OCI-LY7 (cell line): ENCODE data around the gene BBOX1. TPM values are rescaled to one million over a fixed set of nuclear protein-coding genes. Genes with fewer than 3 reads are reported as not detected.

ENCODE experiments used
- BruUV-seq: library from RNA; stranded (reverse); fragments of 400-500 nt; replicated peaks from 2 replicates; lab custom pipeline; 2021; lab: Mats Ljungman, UMichigan
- CTCF ChIA-PET: fragments of 300-600 bp; sonication (Branson Sonifier 250); formaldehyde crosslinking; loops from one replicate; lab custom pipeline; 2022; ENCODE audit warnings: antibody characterized with exemption; ENCODE audit not compliant: unreplicated experiment; lab: Charles Lee
- POLR2A ChIA-PET: fragments of 300-600 bp; sonication (Branson Sonifier 250); formaldehyde crosslinking; loops from one replicate; lab custom pipeline; 2022; ENCODE audit warnings: antibody characterized with exemption; lab: Charles Lee
- DNase-seq: peaks from one replicate; pipeline ENCODE4 v3.0.0-alpha.2; 2015; ENCODE audit warnings: low spot score
- H2AFZ ChIP-seq: fragments of 200-600 bp; sonication (generic), shearing (Covaris generic); 2 replicates; pipeline ENCODE4 v1.6.1; 2014; ENCODE audit warnings: mild to moderate bottlenecking, antibody characterized with exemption, low read length, moderate library complexity
- H3K27ac ChIP-seq: fragments of 200-600 bp; sonication (generic); 2 replicates; pipeline ENCODE4 v1.5.1; 2014; ENCODE audit warnings: mixed run types, low read depth, mild to moderate bottlenecking, moderate library complexity, low read length, inconsistent platforms; ENCODE audit not compliant: poor library complexity, severe bottlenecking
- H3K36me3 ChIP-seq: fragments of 200-600 bp; sonication (generic); 2 replicates; pipeline ENCODE4 v1.6.1; 2014; ENCODE audit warnings: mild to moderate bottlenecking, antibody characterized with exemption, low read length, moderate library complexity, mixed read lengths; ENCODE audit not compliant: insufficient read depth
- H3K4me1 ChIP-seq: fragments of 200-600 bp; sonication (generic); 2 replicates; pipeline ENCODE4 v1.5.1; 2014; ENCODE audit warnings: mild to moderate bottlenecking, low read length; ENCODE audit not compliant: insufficient read depth, poor library complexity, severe bottlenecking
- H3K4me2 ChIP-seq: fragments of 200-600 bp; sonication (generic); 2 replicates; pipeline ENCODE4 v1.6.1; 2014; ENCODE audit warnings: mild to moderate bottlenecking, low read length
- H3K4me3 ChIP-seq: fragments of 200-600 bp; sonication (generic); 2 replicates; pipeline ENCODE4 v1.5.1; 2014; ENCODE audit warnings: mild to moderate bottlenecking, low read depth, low read length; ENCODE audit not compliant: poor library complexity, severe bottlenecking
- H3K79me2 ChIP-seq: fragments of 200-600 bp; sonication (generic); 2 replicates; pipeline ENCODE4 v1.6.1; 2016; ENCODE audit warnings: low read depth, mild to moderate bottlenecking, low read length, moderate library complexity, mixed read lengths; ENCODE audit not compliant: insufficient read depth
- H3K9me2 ChIP-seq: fragments of 200-600 bp; sonication (generic); 2 replicates; pipeline ENCODE4 v1.6.1; 2016; ENCODE audit warnings: mild to moderate bottlenecking, low read length, mixed read lengths; ENCODE audit not compliant: insufficient read depth
- H3K9me3 ChIP-seq: fragments of 200-600 bp; sonication (generic); 2 replicates; pipeline ENCODE4 v1.6.1; 2014; ENCODE audit warnings: mild to moderate bottlenecking, mixed run types, low read length, mixed read lengths
- H4K20me1 ChIP-seq: fragments of 200-600 bp; sonication (generic); 2 replicates; pipeline ENCODE4 v1.6.1; 2014; ENCODE audit warnings: mild to moderate bottlenecking, antibody characterized with exemption, low read length, moderate library complexity, mixed read lengths; ENCODE audit not compliant: insufficient read depth
- CTCF ChIP-seq: fragments of 200-600 bp; sonication (generic); conservative IDR thresholded peaks from 2 replicates; pipeline ENCODE4 v1.5.1; 2014; ENCODE audit warnings: mild to moderate bottlenecking, antibody characterized with exemption, low read length, moderate library complexity, mixed read lengths
- EZH2phosphoT487 ChIP-seq: fragments of 200-600 bp; sonication (generic); IDR thresholded peaks from 2 replicates; pipeline ENCODE4 v1.6.1; 2018; ENCODE audit warnings: low read depth, borderline replicate concordance, mild to moderate bottlenecking, mixed run types, antibody characterized with exemption, low read length, moderate library complexity, mixed read lengths
- intact Hi-C: fragments of 100-400 bp; cut with micrococcal nuclease; formaldehyde crosslinking; loops from one replicate; pipeline ENCODE4 v1.10.0; 2022; ENCODE audit not compliant: unreplicated experiment
- total RNA-seq, 2 experiments: library from RNA; depleted of rRNA in 1 of 2; stranded (reverse); fragments of >200 nt in 1 of 2; shearing (Covaris generic) in 1 of 2; gene quantifications; 2 replicates each; pipeline ENCODE4 v1.2.3, GENCODE V29; 2014 to 2022

BBOX1 gene
- total RNA-seq, 2 experiments from 2014 or later, result not detected

GRCh38 chr11:27046956-27047355 lies 6.3 kb downstream of the BBOX1 start:
- H2AFZ ChIP-seq, result no peak overlapping the region
- TF ChIP-seq EZH2phosphoT487 (no peak), CTCF (no peak)
- no peaks in the 10 kb centered on the region for H4K20me1 ChIP-seq
- DNase-seq, result no peak
- CTCF ChIA-PET, result no interaction called here
- no peaks in the 10 kb centered on the region; the same call in 1 of the 2 replicates for H3K9me2 ChIP-seq
- POLR2A ChIA-PET, result interaction anchor here (0.6 to 1.6 kb wide), 2 partner anchors 21 to 327 kb away, joined by 5 to 7 read pairs; no protein-coding TSS in a partner anchor
- H3K36me3 ChIP-seq, result no peaks in the 10 kb centered on the region
- no peaks in the 10 kb centered on the region for H3K4me1 ChIP-seq
- H3K4me2 ChIP-seq, result no peak overlapping the region
- peaks cover 18% of the 10 kb centered on the region; the same call in 1 of the 2 replicates for H3K9me3 ChIP-seq
- H3K4me3 ChIP-seq, result no peak overlapping the region
- no TSS peak for BruUV-seq
- no peak overlapping the region for H3K27ac ChIP-seq
- intact Hi-C loops, result no loop called here
- no peaks in the 10 kb centered on the region for H3K79me2 ChIP-seq

GRCh38 chr11:27052668-27053067 lies 12.1 kb downstream of the BBOX1 start:
- Histone ChIP-seq H3K36me3 (no peaks in the 10 kb centered on the region), H3K4me3 (no peak overlapping the region), H3K79me2 (no peaks in the 10 kb centered on the region), H3K9me2 (no peaks in the 10 kb centered on the region), H3K4me1 (no peaks in the 10 kb centered on the region), H2AFZ (no peak overlapping the region), H4K20me1 (no peaks in the 10 kb centered on the region), H3K4me2 (no peak overlapping the region), H3K27ac (no peak overlapping the region), H3K9me3 (peaks cover 20% of the 10 kb centered on the region; the same call in 1 of the 2 replicates)
- no TSS peak for BruUV-seq
- no peak for TF ChIP-seq EZH2phosphoT487
- no peak for TF ChIP-seq CTCF
- ChIA-PET POLR2A (interaction anchor here (0.5 kb wide), 1 partner anchor 215 kb away, joined by 3 read pairs; no protein-coding TSS in a partner anchor), CTCF (no interaction called here)
- DNase-seq, result no peak
- intact Hi-C loops, result no loop called here

- no peak for TF ChIP-seq EZH2phosphoT487
- TF ChIP-seq CTCF, result no peak
- no peaks in the 10 kb centered on the region for H3K9me2 ChIP-seq
- POLR2A ChIA-PET, result interaction anchor here (0.5 to 1.2 kb wide), 2 partner anchors 57 to 187 kb away, joined by 3 read pairs; no protein-coding TSS in a partner anchor
- H3K36me3 ChIP-seq, result no peaks in the 10 kb centered on the region
- BruUV-seq, result no TSS peak
- CTCF ChIA-PET, result no interaction called here
- no peak overlapping the region for H3K4me2 ChIP-seq
- H2AFZ ChIP-seq, result no peak overlapping the region
- no peak overlapping the region for H3K4me3 ChIP-seq
- intact Hi-C loops, result no loop called here
- H3K4me1 ChIP-seq, result no peaks in the 10 kb centered on the region
- H4K20me1 ChIP-seq, result no peaks in the 10 kb centered on the region
- H3K9me3 ChIP-seq, result 0 out of 2 replicates have a peak, but pooled peaks cover 15% of the 10 kb centered on the region
- no peaks in the 10 kb centered on the region for H3K79me2 ChIP-seq
- no peak for DNase-seq
- H3K27ac ChIP-seq, result no peak overlapping the region
Measured at GRCh38 chr11:27055065-27055682, 14.6 kb downstream of the BBOX1 start.
